NCI-H2081 treated with DMSO at 0.1 percent for 48 hours (cell line): ENCODE measurements around the gene PSMA4.
"Not testable (repeated sequence)": the region's sequence is repeated elsewhere in the genome, so short reads cannot be mapped to it uniquely, and the experiment has no call there.

Experiments
- DNase-seq: peaks from one replicate; lab custom pipeline; 2025; lab: John Stamatoyannopoulos, UW

The PSMA4 gene

GRCh38 chr15:78551902-78552301, 11.7 kb downstream of the PSMA4 start:
- no peak for DNase-seq

GRCh38 chr15:78552597-78552996, 12.4 kb downstream of the PSMA4 start:
- no peak for DNase-seq

- DNase-seq, result not testable (repeated sequence)
Measured at GRCh38 chr15:78560201-78560600, 20.0 kb downstream of the PSMA4 start.

- no peak for DNase-seq
Measured at GRCh38 chr15:78561490-78561889, 21.2 kb downstream of the PSMA4 start.

- no peak for DNase-seq
Measured at GRCh38 chr15:78563092-78563491, 22.8 kb downstream of the PSMA4 start.

- DNase-seq, result no peak
Measured at GRCh38 chr15:78564743-78565096, 24.5 kb downstream of the PSMA4 start.

- DNase-seq, result peak; percentile 61
Measured at GRCh38 chr15:78565097-78565950, 25.1 kb downstream of the PSMA4 start, which contains the start of gene CHRNA5. Gene CHRNA5, plus strand, starts transcription at chr15:78565520. Its CDS starts 200 bp downstream, at chr15:78565720.

- no peak for DNase-seq
Measured at GRCh38 chr15:78565951-78566774, 25.9 kb downstream of the PSMA4 start.

GRCh38 chr15:78567531-78567930, 27.3 kb downstream of the PSMA4 start:
- DNase-seq, result no peak

- DNase-seq, result no peak
Measured at GRCh38 chr15:78570710-78571109, 30.5 kb downstream of the PSMA4 start.

GRCh38 chr15:78571382-78571781, 31.1 kb downstream of the PSMA4 start:
- DNase-seq, result no peak

- no peak for DNase-seq
Measured at GRCh38 chr15:78573416-78573815, 33.2 kb downstream of the PSMA4 start.

- DNase-seq, result no peak
Measured at GRCh38 chr15:78574944-78575343, 34.7 kb downstream of the PSMA4 start.

GRCh38 chr15:78597583-78597982, 57.3 kb downstream of the PSMA4 start:
- DNase-seq, result no peak

GRCh38 chr15:78598348-78598747, 58.1 kb downstream of the PSMA4 start:
- DNase-seq, result no peak

GRCh38 chr15:78599189-78599588, 58.9 kb downstream of the PSMA4 start:
- no peak for DNase-seq
